GM18870 (cell line): ENCODE results near the gene TAS2R60.
"Not testable (repeated sequence)": the region's sequence is repeated elsewhere in the genome, so short reads cannot be mapped to it uniquely, and the experiment has no call there.

Experiments used
- ATAC-seq: cut with Tn5 transposase; IDR thresholded peaks from one replicate; pipeline ENCODE4 v1.9.1; 2021; ENCODE audit warnings: moderate library complexity; ENCODE audit not compliant: unreplicated experiment

The TAS2R60 gene

GRCh38 chr7:143443153-143443552 lies at the start of gene TAS2R60:
Gene TAS2R60 (plus strand): TSS chr7:143443453. CDS start chr7:143443453, 0 bp downstream.
- no peak for ATAC-seq

- ATAC-seq = no peak
These were observed 49.2 kb upstream of the TAS2R60 start for GRCh38 chr7:143394068-143394467.

GRCh38 chr7:143394777-143395176 lies 48.5 kb upstream of the TAS2R60 start:
- ATAC-seq = no peak

- ATAC-seq = no peak
These were observed 47.8 kb upstream of the TAS2R60 start for GRCh38 chr7:143395187-143396149.

GRCh38 chr7:143396182-143396581 lies 47.1 kb upstream of the TAS2R60 start:
- no peak for ATAC-seq

GRCh38 chr7:143396625-143397556 lies 46.4 kb upstream of the TAS2R60 start:
- ATAC-seq = no peak

GRCh38 chr7:143397710-143398530 lies 45.3 kb upstream of the TAS2R60 start:
- ATAC-seq = no peak

- ATAC-seq = no peak
These were observed 44.6 kb upstream of the TAS2R60 start for GRCh38 chr7:143398616-143399015.

GRCh38 chr7:143399151-143399550 lies 44.1 kb upstream of the TAS2R60 start:
- no peak for ATAC-seq

- ATAC-seq = no peak
These were observed 43.6 kb upstream of the TAS2R60 start for GRCh38 chr7:143399642-143400041.

- no peak for ATAC-seq
These were observed 42.0 kb upstream of the TAS2R60 start for GRCh38 chr7:143401265-143401664.

GRCh38 chr7:143402233-143402632 lies 41.0 kb upstream of the TAS2R60 start:
- not testable (repeated sequence) for ATAC-seq

- no peak for ATAC-seq
These were observed 37.9 kb upstream of the TAS2R60 start for GRCh38 chr7:143405173-143406001.

GRCh38 chr7:143406002-143406357 lies 37.3 kb upstream of the TAS2R60 start:
- no peak for ATAC-seq

- ATAC-seq = no peak
These were observed 35.7 kb upstream of the TAS2R60 start for GRCh38 chr7:143407287-143408251.

GRCh38 chr7:143408252-143408685 lies 35.0 kb upstream of the TAS2R60 start:
- ATAC-seq = no peak

GRCh38 chr7:143408686-143409561 lies 34.3 kb upstream of the TAS2R60 start, which contains the start of gene EPHA1:
Gene EPHA1 (minus strand): TSS chr7:143408856. CDS start chr7:143408805, 51 bp downstream.
- no peak for ATAC-seq
